HepG2 (cell line): ENCODE measurements around the gene ZXDC. TPM values are rescaled to one million over a fixed set of nuclear protein-coding genes. Genes with fewer than 3 reads are reported as not detected.

Experiments
- ATAC-seq: fragments of 200-7000 bp; cut with Tn5 transposase; 3 replicates; pipeline ENCODE4 v1.9.1; 2020; ENCODE audit warnings: mild to moderate bottlenecking, moderate library complexity
- BruUV-seq: library from RNA; stranded (reverse); fragments of 400-500 nt; replicated peaks from 2 replicates; lab custom pipeline; 2021; lab: Mats Ljungman, UMichigan
- CTCF ChIA-PET: fragments of 300-600 bp; formaldehyde crosslinking; extraction: SDS; loops from one replicate; lab custom pipeline; 2021; ENCODE audit warnings: low total read pairs, inconsistent platforms, low intra/inter-chr PET ratio; lab: Yijun Ruan, JAX
- POLR2A ChIA-PET: fragments of 350-600 bp; sonication (Branson Sonifier 250); formaldehyde crosslinking; loops from one replicate; lab custom pipeline; 2020; ENCODE audit warnings: antibody characterized with exemption, inconsistent platforms; lab: Yijun Ruan, JAX
- DNase-seq: peaks from one replicate; pipeline ENCODE4 v3.0.0-alpha.2; 2015; ENCODE audit warnings: low spot score
- FAIRE-seq: peaks from 3 replicates; lab custom pipeline; 2011; peaks lifted over from hg19 to GRCh38; lab: Jason Lieb, UNC
- H2AFZ ChIP-seq: one replicate; pipeline ENCODE4 v1.6.1; 2011; ENCODE audit warnings: low read length, inconsistent platforms
- H3K27ac ChIP-seq: fragments of 300-600 bp; 3 replicates; pipeline ENCODE4 v1.8.0; 2011; ENCODE audit warnings: mixed run types, mild to moderate bottlenecking, mixed read lengths, low read length, inconsistent platforms; ENCODE audit not compliant: insufficient read depth; ENCODE audit errors: extremely low read length
- H3K27me3 ChIP-seq, 2 experiments: fragments of 200-600 bp in 1 of 2; 2 replicates in 1 of 2; 3 replicates in 1 of 2; pipeline versions ENCODE4 v1.6.0 to v1.8.0; 2011; ENCODE audit warnings: low read length in 2 of 2, mild to moderate bottlenecking in 2 of 2, moderate library complexity in 2 of 2, inconsistent platforms in 1 of 2; ENCODE audit not compliant: insufficient read depth in 2 of 2, control insufficient read depth in 1 of 2
- H3K36me3 ChIP-seq, 2 experiments: fragments of 200-600 bp in 1 of 2; replicated peaks in 1 of 2; 2 replicates in 1 of 2; 3 replicates in 1 of 2; pipeline versions ENCODE4 v1.5.1 to v1.8.0; 2011; ENCODE audit warnings: low read length in 2 of 2, inconsistent platforms in 1 of 2; ENCODE audit not compliant: insufficient read depth in 2 of 2, control insufficient read depth in 1 of 2
- H3K4me1 ChIP-seq: 2 replicates; pipeline ENCODE4 v1.5.1; 2012; ENCODE audit warnings: low read length, inconsistent platforms; ENCODE audit not compliant: insufficient read depth
- H3K4me2 ChIP-seq: 2 replicates; pipeline ENCODE4 v1.6.0; 2011; ENCODE audit warnings: low read depth, low read length, inconsistent platforms
- H3K4me3 ChIP-seq, 3 experiments: fragments of 200-600 bp in 1 of 3; sonication (generic), shearing (Covaris generic) in 1 of 3; replicated peaks in 1 of 3; 2 replicates each; pipeline ENCODE4 v1.5.1; 2011 to 2016; ENCODE audit warnings: low read length in 3 of 3, inconsistent platforms in 2 of 3, low read depth in 2 of 3, mild to moderate bottlenecking in 2 of 3, control low read depth in 1 of 3, mixed read lengths in 1 of 3; ENCODE audit not compliant: insufficient read depth in 1 of 3
- H3K79me2 ChIP-seq: one replicate; pipeline ENCODE4 v1.6.1; 2011; ENCODE audit warnings: low read length, inconsistent platforms; ENCODE audit not compliant: insufficient read depth
- H3K9ac ChIP-seq: 2 replicates; pipeline ENCODE4 v1.6.0; 2011; ENCODE audit warnings: mild to moderate bottlenecking, low read depth, low read length, inconsistent platforms; ENCODE audit not compliant: insufficient read depth
- H3K9me3 ChIP-seq: 2 replicates; pipeline ENCODE4 v1.5.1; 2012; ENCODE audit warnings: mild to moderate bottlenecking, low read length
- H4K20me1 ChIP-seq: 2 replicates; pipeline ENCODE4 v1.6.0; 2011; ENCODE audit warnings: inconsistent platforms, mild to moderate bottlenecking, low read length, moderate library complexity; ENCODE audit not compliant: insufficient read depth
- HHEX ChIP-seq: IDR thresholded peaks from 2 replicates; pipeline ENCODE4 v1.6.1; 2016; ENCODE audit warnings: control low read depth
- SP5 ChIP-seq: IDR thresholded peaks from 2 replicates; pipeline ENCODE4 v1.6.1; 2016; ENCODE audit warnings: low read depth, borderline replicate concordance
- ZEB1 ChIP-seq: IDR thresholded peaks from 2 replicates; pipeline ENCODE4 v1.6.1; 2012; ENCODE audit warnings: mild to moderate bottlenecking, low read depth, inconsistent platforms; ENCODE audit not compliant: insufficient replicate concordance
- ZNF256 ChIP-seq: sonication (generic); formaldehyde crosslinking; conservative IDR thresholded peaks from 2 replicates; pipeline ENCODE4 v1.4.0; 2020; ENCODE audit warnings: missing genetic modification reagents
- WGBS: methylation state at CpG from one replicate; pipeline ENCODE4 v1.1.6; 2017; ENCODE audit warnings: low lambda C conversion rate; 5-methylcytosine and 5-hydroxymethylcytosine counted together
- in situ Hi-C: cut with HindIII; loops from 2 replicates; pipeline ENCODE4 v1.10.0; 2017; ENCODE audit warnings: low pct_unique_long_range_greater_than_20kb; ENCODE audit not compliant: extremely low pct_ligation_motif_present
- intact Hi-C: fragments of 100-400 bp; cut with micrococcal nuclease; formaldehyde crosslinking; loops from one replicate; pipeline ENCODE4 v1.10.0; 2022; ENCODE audit not compliant: unreplicated experiment
- polyA plus RNA-seq, 8 experiments: library from polyadenylated mRNA; depleted of rRNA in 3 of 8; stranded (reverse) in 7 of 8; unstranded in 1 of 8; fragments of >200 nt; fragmentation: Illumina TruSeq in 4 of 8; extraction: Trizol in 4 of 8; gene quantifications; 2 replicates each; pipeline versions ENCODE4 v1.2.1 to v1.2.3, GENCODE V29; 2011 to 2016; ENCODE audit warnings: low read depth in 4 of 8, missing spikeins in 1 of 8, mixed read lengths in 1 of 8; ENCODE audit not compliant: insufficient read depth in 1 of 8
- total RNA-seq, 5 experiments: library from RNA; depleted of rRNA; stranded (reverse); fragments of >200 nt; fragmentation: Illumina TruSeq; extraction: Trizol; gene quantifications; 2 replicates each; pipeline ENCODE4 v1.2.3, GENCODE V29; 2016; ENCODE audit warnings: low read depth in 1 of 5
- TF ChIP-seq, protein P1 (sequence below): sonication (generic); formaldehyde crosslinking; IDR thresholded peaks from 2 replicates; pipeline ENCODE4 v1.8.0; 2022; ENCODE audit warnings: mild to moderate bottlenecking, missing genetic modification reagents, borderline replicate concordance
- TF ChIP-seq, protein P2 (sequence below): sonication (generic); formaldehyde crosslinking; IDR thresholded peaks from 2 replicates; pipeline ENCODE4 v1.9.0; 2021; ENCODE audit warnings: missing genetic modification reagents, borderline replicate concordance
- TF ChIP-seq, protein P3 (sequence below): sonication (generic); formaldehyde crosslinking; IDR thresholded peaks from 2 replicates; pipeline ENCODE4 v1.4.0; 2020; ENCODE audit warnings: missing genetic modification reagents
- TF ChIP-seq, protein P4 (sequence below): sonication (generic); formaldehyde crosslinking; IDR thresholded peaks from 2 replicates; pipeline ENCODE4 v1.4.0; 2020; ENCODE audit warnings: mild to moderate bottlenecking, missing genetic modification reagents
- TF ChIP-seq, protein P5 (sequence below): fragments of 450-650 bp; IDR thresholded peaks from 2 replicates; pipeline ENCODE4 v1.6.1; 2017

Gene ZXDC
- total and polyA plus RNA-seq, 2 of the 13 experiments (the other 11 are each of a cell fraction or from before 2014, with no cell fraction given) = 17.6 to 21.2 TPM

DNA sequence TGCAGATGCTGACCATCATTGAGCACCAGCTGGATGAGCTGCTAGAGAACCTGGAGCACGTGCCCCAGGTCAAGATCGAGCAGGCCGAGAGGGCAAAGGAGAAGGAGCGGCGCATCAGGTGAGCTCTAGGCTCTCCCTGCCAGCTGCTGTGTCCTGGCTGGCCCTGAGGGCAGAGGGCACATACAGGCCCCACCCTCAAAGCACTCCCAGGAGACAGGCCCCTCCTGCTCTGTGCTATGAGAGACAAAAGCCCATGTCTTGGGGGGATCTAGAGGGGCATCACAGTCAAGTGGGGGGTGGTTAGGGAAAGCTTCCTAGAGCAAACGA lies 41.5 kb downstream of the ZXDC start:
- CTCF ChIA-PET = no interaction called here
- Histone ChIP-seq H2AFZ (no peak overlapping the region), H3K9me3 (no peaks in the 10 kb centered on the region), H3K36me3 (peaks cover 8 to 31% of the 10 kb centered on the region in 2 experiments; a peak in 4 of 5 replicates), H3K4me1 (no peaks in the 10 kb centered on the region), H3K27ac (no peak overlapping the region), H3K4me3 (no peak overlapping the region), H3K79me2 (no peaks in the 10 kb centered on the region), H3K4me2 (no peak overlapping the region), H4K20me1 (no peaks in the 10 kb centered on the region), H3K9ac (no peak overlapping the region), H3K27me3 (no peaks in the 10 kb centered on the region)
- WGBS = 97% methylated on average over 6 of the region's 6 CpGs
- in situ Hi-C loops (no loop called here), intact Hi-C loops (loop anchor here (2.0 kb wide), 1 partner anchor 77 kb away; the partner anchor contains the start of gene KLF15)
- DNase-seq = no peak
- ATAC-seq = peak; percentile 29
- POLR2A ChIA-PET = no interaction called here
- BruUV-seq = no TSS peak
- FAIRE-seq = no peak
- TF ChIP-seq ZEB1 (no peak), SP5 (no peak), ZNF256 (no peak), HHEX (CRISPR knock-in tag) (no peak)
- TF ChIP-seq, protein P1, sequence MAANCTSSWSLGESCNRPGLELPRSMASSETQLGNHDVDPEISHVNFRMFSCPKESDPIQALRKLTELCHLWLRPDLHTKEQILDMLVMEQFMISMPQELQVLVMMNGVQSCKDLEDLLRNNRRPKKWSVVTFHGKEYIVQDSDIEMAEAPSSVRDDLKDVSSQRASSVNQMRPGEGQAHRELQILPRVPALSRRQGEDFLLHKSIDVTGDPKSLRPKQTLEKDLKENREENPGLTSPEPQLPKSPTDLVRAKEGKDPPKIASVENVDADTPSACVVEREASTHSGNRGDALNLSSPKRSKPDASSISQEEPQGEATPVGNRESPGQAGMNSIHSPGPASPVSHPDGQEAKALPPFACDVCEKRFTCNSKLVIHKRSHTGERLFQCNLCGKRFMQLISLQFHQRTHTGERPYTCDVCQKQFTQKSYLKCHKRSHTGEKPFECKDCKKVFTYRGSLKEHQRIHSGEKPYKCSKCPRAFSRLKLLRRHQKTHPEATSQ (CRISPR knock-in tag) = no peak
- TF ChIP-seq, protein P2, sequence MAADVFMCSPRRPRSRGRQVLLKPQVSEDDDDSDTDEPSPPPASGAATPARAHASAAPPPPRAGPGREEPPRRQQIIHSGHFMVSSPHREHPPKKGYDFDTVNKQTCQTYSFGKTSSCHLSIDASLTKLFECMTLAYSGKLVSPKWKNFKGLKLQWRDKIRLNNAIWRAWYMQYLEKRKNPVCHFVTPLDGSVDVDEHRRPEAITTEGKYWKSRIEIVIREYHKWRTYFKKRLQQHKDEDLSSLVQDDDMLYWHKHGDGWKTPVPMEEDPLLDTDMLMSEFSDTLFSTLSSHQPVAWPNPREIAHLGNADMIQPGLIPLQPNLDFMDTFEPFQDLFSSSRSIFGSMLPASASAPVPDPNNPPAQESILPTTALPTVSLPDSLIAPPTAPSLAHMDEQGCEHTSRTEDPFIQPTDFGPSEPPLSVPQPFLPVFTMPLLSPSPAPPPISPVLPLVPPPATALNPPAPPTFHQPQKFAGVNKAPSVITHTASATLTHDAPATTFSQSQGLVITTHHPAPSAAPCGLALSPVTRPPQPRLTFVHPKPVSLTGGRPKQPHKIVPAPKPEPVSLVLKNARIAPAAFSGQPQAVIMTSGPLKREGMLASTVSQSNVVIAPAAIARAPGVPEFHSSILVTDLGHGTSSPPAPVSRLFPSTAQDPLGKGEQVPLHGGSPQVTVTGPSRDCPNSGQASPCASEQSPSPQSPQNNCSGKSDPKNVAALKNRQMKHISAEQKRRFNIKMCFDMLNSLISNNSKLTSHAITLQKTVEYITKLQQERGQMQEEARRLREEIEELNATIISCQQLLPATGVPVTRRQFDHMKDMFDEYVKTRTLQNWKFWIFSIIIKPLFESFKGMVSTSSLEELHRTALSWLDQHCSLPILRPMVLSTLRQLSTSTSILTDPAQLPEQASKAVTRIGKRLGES (CRISPR knock-in tag) = no peak
- TF ChIP-seq, protein P3, sequence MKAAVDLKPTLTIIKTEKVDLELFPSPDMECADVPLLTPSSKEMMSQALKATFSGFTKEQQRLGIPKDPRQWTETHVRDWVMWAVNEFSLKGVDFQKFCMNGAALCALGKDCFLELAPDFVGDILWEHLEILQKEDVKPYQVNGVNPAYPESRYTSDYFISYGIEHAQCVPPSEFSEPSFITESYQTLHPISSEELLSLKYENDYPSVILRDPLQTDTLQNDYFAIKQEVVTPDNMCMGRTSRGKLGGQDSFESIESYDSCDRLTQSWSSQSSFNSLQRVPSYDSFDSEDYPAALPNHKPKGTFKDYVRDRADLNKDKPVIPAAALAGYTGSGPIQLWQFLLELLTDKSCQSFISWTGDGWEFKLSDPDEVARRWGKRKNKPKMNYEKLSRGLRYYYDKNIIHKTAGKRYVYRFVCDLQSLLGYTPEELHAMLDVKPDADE (CRISPR knock-in tag) = no peak
- TF ChIP-seq, protein P4, sequence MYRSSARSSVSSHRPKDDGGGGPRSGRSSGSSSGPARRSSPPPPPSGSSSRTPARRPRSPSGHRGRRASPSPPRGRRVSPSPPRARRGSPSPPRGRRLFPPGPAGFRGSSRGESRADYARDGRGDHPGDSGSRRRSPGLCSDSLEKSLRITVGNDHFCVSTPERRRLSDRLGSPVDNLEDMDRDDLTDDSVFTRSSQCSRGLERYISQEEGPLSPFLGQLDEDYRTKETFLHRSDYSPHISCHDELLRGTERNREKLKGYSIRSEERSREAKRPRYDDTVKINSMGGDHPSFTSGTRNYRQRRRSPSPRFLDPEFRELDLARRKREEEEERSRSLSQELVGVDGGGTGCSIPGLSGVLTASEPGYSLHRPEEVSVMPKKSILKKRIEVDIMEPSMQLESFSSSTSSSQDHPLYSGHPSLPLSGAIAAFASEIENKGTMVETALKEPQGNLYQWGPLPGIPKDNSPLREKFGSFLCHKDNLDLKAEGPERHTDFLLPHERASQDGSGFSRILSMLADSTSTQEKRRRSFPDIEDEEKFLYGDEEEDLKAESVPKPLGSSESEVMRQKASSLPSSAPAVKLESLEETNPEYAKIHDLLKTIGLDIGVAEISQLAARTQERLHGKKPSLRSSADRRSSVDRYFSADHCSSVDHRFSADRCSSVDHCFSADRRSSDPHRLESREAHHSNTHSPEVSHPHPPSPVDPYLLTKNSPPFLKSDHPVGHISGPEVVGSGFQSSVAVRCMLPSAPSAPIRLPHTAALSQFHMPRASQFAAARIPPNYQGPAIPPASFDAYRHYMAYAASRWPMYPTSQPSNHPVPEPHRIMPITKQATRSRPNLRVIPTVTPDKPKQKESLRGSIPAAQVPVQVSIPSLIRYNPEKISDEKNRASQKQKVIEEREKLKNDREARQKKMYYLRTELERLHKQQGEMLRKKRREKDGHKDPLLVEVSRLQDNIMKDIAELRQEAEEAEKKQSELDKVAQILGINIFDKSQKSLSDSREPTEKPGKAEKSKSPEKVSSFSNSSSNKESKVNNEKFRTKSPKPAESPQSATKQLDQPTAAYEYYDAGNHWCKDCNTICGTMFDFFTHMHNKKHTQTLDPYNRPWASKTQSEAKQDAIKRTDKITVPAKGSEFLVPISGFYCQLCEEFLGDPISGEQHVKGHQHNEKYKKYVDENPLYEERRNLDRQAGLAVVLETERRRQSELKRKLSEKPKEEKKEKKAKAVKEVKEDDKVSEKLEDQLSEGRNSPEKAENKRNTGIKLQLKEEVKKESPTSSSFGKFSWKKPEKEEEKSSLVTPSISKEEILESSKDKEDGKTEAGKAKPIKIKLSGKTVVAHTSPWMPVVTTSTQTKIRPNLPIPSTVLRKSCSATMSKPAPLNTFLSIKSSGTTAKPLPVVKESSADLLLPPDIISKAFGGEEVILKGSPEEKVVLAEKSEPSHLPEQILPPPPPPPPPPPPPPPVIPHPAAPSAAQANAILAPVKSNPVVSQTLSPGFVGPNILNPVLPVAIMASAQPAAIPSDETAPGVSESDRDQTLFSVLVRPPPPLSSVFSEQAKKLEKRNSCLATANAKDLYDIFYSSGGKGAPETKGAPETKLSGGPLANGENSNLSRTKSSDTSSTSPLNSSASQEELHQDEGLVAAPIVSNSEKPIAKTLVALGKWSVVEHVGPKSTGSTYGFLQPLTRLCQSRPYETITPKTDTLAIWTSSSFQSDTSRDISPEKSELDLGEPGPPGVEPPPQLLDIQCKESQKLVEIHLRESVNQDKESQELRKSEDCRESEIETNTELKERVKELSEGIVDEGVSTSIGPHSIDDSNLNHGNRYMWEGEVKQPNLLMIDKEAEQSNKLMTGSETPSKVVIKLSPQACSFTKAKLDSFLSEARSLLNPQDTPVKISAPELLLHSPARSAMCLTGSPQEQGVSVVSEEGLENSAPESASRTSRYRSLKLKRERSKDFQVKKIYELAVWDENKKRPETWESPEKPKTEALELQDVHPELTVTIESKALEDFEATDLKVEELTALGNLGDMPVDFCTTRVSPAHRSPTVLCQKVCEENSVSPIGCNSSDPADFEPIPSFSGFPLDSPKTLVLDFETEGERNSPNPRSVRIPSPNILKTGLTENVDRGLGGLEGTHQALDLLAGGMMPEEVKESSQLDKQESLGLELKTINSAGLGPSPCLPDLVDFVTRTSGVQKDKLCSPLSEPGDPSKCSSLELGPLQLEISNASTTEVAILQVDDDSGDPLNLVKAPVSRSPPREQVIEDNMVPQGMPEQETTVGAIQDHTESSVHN (CRISPR knock-in tag) = no peak
- TF ChIP-seq, protein P5, sequence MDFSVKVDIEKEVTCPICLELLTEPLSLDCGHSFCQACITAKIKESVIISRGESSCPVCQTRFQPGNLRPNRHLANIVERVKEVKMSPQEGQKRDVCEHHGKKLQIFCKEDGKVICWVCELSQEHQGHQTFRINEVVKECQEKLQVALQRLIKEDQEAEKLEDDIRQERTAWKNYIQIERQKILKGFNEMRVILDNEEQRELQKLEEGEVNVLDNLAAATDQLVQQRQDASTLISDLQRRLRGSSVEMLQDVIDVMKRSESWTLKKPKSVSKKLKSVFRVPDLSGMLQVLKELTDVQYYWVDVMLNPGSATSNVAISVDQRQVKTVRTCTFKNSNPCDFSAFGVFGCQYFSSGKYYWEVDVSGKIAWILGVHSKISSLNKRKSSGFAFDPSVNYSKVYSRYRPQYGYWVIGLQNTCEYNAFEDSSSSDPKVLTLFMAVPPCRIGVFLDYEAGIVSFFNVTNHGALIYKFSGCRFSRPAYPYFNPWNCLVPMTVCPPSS = no peak
